ENCODE measurements around the gene STAC2.
"Not testable (repeated sequence)": the region's sequence is repeated elsewhere in the genome, so short reads cannot be mapped to it uniquely, and the experiment has no call there.

STAC2 gene

DNA sequence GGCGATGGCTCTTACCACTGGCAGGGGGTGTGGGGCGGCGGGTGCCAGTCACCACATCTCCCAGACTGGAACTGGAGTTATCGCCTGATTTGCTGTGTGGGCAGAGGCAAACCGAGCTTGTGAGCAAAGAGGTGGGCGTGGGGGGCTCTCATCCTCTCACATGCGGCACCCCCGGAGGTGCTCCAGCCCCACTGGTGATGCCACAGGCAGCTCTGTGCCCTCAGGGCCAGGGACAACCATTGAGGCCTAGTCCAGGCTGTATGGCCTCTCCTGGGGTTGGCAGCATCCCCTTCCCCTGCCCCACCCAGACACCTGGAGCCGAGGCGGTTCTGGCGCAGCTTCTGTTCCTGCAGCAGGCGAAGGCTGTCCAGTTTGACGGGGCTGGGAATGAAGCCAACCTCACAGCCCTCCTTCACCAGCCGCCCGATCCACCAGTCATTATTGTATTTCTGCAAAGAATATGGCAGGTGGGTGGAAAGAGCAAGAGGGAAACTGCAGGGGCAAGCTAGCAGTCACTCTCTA, 39.2 kb downstream of the STAC2 start:
- no peak for DNase-seq

DNA sequence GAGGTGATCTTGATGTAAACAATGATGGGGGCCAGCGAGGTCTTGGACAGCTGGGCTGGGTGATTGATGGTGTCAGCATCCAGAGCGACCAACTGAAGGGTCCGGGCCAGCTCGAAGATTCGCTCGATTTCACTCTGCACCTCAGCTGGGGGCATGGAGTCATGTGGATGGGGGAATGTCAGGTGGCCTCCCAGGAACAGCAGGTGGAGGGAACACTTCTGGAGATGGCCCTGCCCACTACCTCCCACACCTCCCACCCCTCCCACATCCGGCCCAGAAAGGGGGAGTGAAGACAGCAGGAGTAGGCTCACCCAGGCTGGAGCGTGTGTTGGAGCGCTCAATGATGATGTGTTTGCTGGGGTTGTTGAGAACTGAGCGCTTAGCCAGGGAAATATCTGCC, 42.0 kb downstream of the STAC2 start:
- DNase-seq = no peak

DNA sequence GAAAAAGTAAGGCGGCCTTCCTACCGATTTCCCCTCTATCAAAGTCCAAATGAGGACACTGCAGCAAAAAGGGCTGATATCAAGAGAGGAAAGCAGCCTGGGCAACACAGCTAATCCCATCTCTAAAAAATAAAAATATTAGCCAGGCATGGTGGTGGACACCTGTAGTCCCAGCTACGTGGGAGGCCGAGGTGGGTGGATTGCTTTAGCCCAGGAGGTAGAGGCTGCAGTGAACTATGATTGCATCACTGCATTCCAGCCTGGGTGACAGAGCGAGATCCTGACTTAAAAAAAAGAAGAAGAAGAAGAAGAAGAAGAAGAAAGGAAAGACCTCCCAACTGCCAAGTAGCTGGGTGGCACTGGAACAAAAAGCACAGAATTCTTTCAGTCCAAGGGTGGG, 42.7 kb downstream of the STAC2 start:
- no peak for DNase-seq

DNA sequence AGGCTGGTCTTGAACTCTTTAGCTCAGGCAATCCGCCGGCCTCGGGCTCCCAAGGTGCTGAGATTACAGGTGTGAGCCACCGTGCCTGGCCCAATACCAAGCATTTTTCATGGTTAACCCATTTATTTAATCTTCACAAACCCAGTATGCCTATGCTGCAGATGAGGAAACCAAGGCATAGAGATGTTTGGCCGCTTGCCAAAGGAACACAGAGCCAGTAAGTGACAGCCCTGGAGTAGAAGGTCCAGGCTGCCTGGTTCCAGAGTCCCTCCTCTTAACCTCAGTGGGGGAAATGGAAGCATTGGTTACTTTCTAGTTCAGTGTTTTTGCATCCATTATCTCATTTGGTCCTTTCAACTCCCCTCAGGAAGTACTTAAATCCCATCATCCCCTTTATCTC, 44.4 kb downstream of the STAC2 start:
- no peak for DNase-seq

DNA sequence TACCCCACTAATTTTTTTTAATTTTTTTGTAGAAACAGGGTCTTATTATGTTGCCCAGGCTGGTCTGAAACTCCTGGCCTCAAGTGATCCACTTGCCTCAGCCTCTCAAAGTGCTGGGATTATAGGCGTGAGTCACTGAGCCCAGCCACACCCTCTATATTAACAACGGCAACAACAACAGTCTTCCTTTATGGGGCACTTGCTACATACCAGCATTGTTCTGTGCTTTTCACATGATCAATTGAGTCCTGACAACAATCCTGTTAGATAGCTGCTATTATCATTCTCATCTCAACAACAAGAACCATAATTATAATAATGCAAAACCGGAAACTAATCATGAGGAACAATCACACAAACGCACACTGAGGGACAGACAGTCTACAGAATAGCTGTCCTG, 47.2 kb downstream of the STAC2 start:
- no peak for DNase-seq

DNA sequence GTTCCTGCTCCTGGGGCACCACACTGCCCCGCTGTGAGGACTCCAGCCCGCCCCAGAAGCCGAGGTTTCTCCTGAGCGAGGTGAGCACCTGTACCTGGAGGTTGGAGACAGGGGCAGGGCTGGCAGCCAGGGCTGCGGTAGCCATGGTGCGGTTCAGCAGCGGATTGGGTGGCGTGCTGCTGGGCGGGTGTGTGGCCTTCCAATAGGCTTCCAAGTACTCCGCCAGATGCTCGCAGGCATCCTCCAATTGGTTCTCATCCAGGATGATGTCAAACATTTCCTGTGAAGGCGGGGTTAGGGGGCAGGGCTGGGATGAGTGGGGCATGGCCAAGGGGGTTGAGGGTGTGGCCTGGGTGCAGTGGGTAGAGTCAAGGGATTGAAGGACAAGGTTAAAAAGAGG, 48.5 kb downstream of the STAC2 start:
- no peak for DNase-seq

DNA sequence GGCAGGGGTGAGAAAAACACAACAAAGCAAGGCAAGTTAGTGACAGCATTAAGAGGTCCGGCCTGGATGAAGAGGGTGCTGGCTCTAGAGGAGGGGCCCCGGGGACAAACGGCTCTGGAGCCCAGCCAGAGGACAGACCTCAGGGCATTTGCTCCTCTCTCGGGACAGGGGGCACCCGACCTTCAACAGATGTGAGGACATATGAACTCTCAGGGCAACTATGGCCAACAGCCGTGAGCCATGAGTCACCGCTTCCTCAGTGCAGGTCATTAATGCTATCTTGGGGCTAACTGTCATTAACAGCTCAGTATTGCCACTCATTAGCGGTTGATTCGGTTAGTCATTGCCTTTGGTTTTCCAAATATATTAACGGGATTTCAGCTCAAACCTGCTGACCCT, 50.1 kb downstream of the STAC2 start:
- no peak for DNase-seq

DNA sequence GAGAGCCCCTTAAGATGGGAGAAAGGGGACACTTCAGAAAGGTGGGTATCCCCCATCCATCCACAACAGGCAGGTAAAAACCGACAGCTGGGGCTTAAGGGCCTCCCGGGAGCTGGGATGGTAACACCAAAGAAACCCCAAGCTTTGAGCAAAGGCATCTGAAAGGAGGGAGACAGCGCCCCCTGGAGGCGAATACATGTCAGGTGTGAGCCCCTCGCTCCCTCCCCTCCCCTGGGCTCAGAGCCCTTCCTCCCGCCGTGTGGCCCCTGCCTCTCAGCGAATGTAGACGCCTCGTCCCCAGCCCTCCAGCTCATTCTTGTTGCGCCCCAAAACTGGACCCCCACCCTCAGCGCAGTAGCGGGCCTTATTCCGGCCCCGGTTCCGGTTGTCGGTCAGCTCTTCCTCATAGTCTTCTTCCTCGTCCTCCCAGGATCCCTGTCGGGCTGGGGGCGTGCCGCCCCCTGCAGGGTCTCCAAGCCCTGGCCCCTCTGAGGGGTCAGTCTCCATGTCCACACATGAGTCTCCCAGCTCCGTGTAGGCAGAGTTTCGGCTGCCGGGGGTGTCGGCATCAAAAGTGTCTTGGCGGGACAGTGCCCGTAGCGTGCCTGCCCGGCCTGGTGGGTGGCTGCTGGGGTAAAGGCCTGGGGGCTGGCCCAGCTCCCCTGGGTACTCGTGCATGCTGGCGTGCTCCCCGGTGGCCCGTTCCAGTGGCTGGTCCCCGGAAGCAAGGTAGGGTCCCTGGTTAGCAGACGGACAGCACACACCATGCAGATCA, 50.6 kb downstream of the STAC2 start:
- peak; percentile 88 for DNase-seq

DNA sequence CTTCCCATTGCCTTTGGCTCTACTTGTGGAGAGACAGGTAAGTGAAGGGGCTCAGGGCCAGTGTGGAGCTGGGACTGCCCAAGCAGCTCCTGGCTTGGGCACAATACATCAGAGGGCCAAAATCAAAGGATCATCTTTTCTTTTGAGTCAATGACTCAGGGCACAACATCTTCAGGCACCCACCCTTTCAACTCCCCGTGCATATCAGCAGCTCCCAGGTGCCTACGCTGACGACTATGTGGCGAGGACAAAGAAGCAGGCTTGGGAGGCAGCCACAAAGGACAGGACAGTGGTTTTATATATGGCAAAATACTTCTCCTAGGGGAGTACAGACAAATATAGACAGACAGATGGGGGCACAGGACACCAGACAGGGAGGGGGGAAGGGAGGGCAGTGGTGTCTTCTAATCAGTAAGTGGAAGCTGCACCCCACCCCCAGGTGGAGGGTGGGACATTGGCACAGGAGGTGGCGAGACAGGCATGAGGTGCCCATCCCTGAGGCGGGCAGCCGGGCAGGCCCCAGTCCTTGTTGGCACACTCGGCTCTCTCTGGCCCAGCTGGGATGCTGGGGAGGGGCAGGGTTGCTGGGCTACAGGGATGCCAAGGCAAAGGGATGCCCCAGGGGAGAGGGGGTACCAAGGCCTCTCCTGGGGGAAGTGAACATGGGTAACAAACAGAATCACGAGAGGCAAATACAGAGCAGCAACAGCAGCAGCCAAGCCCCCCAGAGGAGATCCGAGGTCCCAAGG, 52.0 kb downstream of the STAC2 start:
- DNase-seq = no peak

DNA sequence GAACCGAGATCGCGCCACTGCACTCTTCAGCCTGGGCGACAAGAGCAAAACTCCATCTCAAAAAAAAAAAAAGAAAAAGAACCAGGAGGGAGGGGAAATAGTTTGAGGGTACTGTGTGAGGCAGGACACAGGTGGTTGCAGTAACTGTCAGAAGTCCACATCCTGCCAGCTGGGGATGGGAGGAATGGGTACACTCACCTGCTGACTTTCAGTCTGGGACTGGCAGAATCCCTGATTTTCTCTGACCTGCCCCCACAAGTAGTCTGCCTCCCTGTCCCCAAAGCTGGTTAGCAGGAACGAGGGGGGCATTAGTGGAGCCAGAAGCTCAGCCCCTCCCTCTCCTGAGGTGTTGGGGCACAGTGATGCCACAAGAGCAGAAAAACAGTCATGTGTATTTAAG, 52.7 kb downstream of the STAC2 start:
- no peak for DNase-seq

DNA sequence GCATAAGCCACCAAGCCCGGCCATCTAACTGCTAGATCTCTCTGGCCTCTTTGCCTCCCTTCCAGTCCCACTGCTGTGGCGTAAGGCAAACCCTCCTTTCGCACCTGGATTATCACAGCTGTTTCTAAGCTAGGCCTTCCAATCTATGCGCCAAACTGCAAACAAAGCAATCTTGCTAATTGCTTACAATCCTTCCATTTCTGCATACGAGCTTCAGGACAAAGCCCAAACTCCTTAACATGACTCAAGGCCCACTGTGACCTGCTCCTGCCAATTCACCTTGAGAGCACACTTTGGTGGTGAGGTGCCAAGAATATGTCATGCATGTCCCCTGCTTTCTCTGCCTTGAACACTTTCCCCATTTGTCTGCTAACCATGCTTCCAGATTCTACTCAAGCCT, 53.8 kb downstream of the STAC2 start:
- no peak for DNase-seq

DNA sequence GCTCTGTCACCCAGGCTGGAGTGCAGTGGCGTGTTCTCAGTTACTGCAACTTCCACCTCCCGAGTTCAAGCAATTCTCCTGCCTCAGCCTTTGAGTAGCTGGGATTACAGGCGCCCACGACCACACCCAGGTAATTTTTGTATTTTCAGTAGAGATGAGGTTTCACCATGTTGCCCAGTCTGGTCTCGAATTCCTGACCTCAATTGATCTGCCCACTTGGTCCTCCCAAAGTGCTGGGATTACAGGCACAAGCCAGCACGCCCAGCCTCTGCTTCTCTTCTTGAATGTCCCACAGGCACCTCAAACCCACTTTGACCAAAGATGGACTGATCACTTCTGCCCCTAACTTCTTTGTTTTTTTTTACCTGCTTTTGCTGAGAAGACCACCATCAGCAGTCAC, 55.2 kb downstream of the STAC2 start:
- no peak for DNase-seq

DNA sequence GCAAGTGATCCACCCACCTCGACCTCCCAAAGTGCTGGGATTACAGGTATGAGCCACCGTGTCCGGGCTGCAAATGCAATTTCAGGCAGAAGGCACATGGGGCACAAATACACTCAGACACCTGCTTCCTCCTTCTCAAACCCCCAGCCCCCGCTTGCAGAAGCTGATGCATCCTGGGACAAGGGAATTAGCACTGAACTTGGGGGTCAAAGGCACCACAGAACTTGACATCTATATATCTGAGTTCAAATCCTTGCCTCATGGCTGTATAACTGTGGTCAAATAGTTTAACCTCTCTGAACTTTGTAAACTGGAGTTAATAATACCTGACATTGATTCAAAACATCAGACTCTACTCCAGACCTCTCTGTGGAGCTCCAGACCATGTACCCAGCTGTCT, 55.6 kb downstream of the STAC2 start:
- no peak for DNase-seq

DNA sequence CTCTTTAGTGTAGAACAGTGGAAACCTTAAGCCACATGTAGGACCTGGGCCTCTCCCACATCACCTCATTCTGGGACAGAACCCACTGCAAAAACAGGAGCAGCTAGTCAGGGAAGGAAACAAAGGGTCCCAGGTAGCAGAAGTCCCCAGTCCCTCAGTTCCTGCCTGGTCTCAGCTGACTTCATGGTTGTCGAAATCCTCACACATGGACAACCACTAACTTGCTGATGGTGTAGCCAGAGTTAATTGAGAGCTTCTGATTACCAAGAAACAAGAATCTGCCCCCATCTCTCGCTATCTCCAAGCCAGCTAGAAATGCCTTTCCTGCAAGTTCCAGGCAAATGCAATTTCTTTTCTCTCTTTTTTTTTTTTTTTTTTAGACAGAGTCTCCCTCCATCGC, 56.2 kb downstream of the STAC2 start:
- no peak for DNase-seq

DNA sequence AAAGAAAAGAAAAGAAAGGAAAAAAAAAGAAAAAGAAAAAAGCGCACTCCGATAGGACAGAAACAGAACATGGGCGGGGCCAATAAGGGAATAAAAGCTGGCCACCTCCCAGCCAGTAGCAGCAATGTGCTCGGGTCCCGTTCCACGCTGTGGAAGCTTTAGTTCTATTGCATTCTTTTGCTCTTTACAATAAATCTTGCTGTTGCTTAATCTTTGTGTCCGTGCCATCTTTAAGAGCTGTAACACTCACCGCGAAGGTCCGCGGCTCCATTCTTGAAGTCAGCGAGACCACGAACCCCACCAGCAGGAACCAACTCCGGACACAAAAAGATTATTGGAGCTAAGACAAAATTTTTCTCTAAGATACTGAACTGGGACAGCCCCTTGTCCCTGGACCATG, 56.6 kb downstream of the STAC2 start:
- no peak for DNase-seq

DNA sequence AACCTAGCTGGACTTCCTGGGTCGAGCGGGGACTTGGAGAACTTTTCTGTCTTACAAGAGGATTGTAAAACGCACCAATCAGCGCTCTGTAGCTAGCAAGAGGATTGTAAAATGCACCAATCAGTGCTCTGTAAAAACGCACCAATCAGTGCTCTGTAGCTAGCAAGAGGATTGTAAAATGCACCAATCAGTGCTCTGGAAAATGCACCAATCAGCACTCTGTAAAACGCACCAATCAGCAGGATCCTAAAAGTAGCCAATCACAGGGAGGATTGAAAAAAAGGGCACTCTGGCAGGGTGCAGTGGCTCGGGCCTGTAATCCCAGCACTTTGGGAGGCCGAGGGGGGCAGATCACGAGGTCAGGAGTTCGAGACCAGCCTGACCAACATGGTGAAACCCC, 57.2 kb downstream of the STAC2 start:
- DNase-seq = not testable (repeated sequence)

DNA sequence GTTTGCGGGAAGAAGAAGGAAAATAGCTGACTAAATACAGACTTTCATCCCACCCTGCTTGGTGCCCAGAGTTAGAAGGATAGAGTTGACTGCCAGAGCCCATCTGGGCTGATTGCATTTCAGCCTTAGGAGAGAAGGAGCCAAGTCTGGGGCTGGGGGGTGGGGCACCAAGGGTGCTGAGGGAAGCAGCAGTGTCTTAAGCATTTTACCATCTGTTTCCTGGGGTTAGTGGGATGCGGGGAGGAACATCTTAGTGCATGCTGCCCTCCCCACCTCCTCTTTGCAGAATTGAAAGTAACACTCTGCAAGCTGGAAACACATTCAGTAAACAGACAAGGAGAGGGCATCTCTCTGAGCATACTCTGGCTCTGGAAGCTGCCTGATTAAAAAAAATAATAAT, 58.3 kb downstream of the STAC2 start:
- DNase-seq = no peak

DNA sequence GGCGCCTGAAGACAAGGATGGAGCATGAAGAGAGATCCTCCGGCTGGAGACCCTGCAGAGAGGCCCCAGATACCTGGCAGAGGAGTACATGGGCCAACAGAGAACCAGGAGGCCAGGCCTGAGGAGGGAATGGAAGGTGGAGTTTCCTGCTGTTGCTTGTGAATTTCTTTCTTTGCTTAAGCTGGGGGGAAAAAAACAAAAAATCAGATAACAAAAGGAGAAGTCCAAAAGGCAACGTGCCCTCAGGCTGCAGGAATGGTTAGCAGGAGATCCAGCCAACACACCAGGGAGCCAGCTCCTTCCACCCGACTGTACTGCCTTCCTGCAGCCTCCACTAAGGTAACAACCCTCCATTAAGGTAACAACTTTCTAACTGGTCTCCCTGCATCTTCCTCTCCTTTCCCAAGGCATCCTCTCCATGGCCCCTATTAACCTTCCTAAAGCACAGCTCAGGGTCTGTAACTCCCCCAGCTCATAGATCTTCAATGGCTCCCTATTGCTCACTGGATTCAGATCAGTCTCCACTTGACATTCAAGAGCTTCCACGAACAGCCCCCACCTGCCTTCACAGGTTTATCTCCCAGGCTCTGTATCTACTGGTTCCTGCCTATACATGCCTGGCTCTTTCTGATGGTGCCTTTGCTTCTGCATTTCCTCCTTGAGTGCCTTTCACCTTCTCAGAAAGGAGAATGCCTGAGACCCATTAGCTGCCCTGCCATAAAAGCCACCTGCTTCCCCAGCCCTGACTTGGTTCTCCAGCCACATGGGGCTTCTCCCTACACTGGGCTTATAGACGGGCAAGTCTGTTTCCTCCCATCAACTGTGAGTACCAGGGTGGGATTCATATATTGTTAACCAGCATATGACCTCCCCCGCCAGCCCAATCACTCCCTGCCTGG, 59.1 kb downstream of the STAC2 start:
- no peak for DNase-seq

DNA sequence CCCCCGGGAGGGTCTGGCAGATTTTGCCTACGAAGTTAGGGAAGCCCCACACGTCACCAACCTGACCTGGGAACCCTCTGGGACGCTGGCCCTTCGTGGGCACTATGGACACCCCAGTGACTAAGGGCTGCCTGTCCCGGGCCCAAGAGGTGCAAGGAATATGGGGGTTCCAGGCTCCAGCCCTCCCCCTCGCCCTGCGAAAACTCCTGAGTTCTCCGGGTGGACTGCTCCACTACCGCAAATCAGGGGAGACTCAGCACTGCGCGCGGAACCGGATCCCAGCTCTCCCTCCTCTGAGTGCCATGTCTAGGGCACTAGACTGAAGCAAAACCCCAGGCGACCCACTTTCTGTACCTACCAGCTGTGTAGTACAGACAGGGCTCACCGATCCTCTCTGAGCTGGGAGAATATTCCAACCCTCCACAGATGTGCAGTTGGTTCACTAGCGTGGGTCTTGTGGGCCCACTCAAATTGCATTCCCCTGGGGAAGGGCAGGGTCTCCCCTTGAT, 59.9 kb downstream of the STAC2 start, which contains the start of gene ARL5C:
Gene ARL5C, minus strand, starts transcription at position 321 of the 509 bp plus-strand sequence. CDS start 401 bp downstream, outside the sequence.
- DNase-seq = no peak

DNA sequence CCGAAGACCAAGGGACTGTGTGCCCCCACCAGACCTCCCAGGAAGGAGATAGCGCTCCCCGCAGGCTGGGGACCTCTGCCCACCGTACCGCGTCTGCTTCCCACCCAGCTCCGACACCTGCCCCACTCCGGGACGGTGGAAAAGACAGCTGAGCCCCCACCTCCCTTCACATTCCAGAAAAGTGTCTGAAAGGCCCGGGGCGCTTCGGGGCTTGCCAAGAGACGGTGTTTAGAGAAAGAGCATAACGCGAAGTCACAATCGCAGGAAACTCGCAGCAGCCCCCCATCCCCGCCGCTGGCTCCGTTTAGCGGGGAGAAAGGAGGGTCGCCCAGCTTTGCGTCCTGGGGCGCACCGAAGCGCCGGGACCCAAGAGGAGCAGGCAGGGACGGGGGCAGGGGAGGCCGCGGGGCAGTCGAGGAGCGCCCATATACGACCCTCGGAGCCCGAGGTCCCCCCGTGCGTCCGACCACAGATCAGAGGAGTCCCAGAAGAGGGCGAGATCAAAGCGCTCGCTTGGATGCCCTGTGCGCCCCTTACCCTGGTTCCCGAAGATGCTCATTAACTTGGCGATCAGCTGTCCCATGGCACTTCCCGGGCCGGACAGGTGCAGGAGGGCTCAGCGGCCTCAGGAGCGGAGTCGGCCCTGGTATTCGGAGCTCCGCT, 60.4 kb downstream of the STAC2 start:
- peak; percentile 73 for DNase-seq

DNA sequence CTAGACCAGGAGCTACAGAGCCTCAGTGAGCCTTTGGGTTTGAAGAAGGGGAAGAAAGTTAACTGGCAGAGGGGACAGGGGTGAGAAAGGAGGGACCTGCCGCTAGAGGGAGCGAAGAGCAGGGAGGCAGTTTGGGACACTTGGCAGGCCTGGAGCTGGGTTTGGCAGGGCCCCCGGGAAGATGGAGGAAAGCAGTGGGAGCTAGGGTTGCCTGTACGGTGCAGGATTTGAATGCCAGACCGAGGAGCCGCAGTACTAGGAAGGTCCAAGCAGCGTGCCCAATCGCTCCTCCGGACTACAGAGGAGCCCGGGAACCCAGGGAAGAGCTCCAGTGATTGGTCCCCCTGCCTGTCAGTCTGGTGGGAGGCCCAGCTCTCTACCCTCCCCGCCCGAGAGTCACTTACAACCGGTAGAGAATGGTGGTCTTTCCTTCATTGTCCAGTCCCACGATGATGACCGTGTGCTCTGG, 61.0 kb downstream of the STAC2 start:
- DNase-seq = peak; percentile 92

DNA sequence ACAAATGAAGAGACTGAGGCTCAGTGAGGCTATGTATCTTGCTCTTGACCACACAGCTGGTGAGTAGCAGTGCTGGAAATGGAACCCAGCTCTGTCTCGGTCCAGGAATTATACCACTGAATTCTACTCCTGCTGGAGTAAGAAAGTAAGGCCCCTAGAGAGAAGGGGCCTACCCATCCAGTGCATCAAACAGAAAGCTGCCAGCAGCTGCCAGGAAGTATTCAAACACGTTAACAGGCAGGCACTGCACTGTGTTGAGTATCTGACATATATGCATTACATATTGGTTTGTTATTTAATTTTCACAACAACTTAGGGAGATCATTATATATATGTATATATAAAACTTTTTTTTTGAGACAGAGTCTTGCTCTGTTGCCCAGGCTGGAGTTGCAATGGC, 63.8 kb downstream of the STAC2 start:
- no peak for DNase-seq

Data from activated CD8-positive, alpha-beta memory T cell treated with anti-CD3 and anti-CD28 coated beads for 24 hours (primary cell).